Measurements from ENCODE around the gene PBX3.

GRCh38 chr9:125968714-125969374, 221.7 kb downstream of the PBX3 start:
- TF ChIP-seq, protein P1, sequence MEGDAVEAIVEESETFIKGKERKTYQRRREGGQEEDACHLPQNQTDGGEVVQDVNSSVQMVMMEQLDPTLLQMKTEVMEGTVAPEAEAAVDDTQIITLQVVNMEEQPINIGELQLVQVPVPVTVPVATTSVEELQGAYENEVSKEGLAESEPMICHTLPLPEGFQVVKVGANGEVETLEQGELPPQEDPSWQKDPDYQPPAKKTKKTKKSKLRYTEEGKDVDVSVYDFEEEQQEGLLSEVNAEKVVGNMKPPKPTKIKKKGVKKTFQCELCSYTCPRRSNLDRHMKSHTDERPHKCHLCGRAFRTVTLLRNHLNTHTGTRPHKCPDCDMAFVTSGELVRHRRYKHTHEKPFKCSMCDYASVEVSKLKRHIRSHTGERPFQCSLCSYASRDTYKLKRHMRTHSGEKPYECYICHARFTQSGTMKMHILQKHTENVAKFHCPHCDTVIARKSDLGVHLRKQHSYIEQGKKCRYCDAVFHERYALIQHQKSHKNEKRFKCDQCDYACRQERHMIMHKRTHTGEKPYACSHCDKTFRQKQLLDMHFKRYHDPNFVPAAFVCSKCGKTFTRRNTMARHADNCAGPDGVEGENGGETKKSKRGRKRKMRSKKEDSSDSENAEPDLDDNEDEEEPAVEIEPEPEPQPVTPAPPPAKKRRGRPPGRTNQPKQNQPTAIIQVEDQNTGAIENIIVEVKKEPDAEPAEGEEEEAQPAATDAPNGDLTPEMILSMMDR (IDR thresholded peaks at IDR 0.05), result no peak
- no peak for TF ChIP-seq EZH2 (IDR thresholded peaks at IDR 0.05; ENCODE audit: borderline replicate concordance, insufficient read depth, low read depth, low read length, poor library complexity, severe bottlenecking)

Data from B cell (primary cell).